Natural killer cell (primary cell): Measurements from ENCODE around the gene PPP4C. TPM values are rescaled to one million over a fixed set of nuclear protein-coding genes. Genes with fewer than 3 reads are reported as not detected.

Experiments
- ATAC-seq, 3 donors: fragments of 150-1000 bp in 2 of 3; fragments of 200-7000 bp in 1 of 3; cut with Tn5 transposase; 1 replicate in 1 of 3; 2 replicates in 2 of 3; pipeline ENCODE4 v1.10.0; 2021; ENCODE audit warnings: mild to moderate bottlenecking in 2 of 3, moderate library complexity in 2 of 3
- DNase-seq, 2 donors: peaks; one replicate each; pipeline versions ENCODE4 v3.0.0 to v3.0.0-alpha.2; 2013 to 2021; ENCODE audit warnings: mixed read lengths in 1 of 2
- H3K27ac ChIP-seq: one replicate; pipeline ENCODE4 v1.5.1; 2013; ENCODE audit warnings: mild to moderate bottlenecking, low read length
- H3K27me3 ChIP-seq: one replicate; pipeline ENCODE4 v1.6.1; 2013; ENCODE audit warnings: low read length; ENCODE audit not compliant: control insufficient read depth, insufficient read depth
- H3K36me3 ChIP-seq: one replicate; pipeline ENCODE4 v1.6.1; 2013; ENCODE audit warnings: low read length; ENCODE audit not compliant: control insufficient read depth, insufficient read depth
- H3K4me1 ChIP-seq: one replicate; pipeline ENCODE4 v1.6.1; 2013; ENCODE audit warnings: low read length; ENCODE audit not compliant: control insufficient read depth, insufficient read depth
- H3K4me3 ChIP-seq: one replicate; pipeline ENCODE4 v1.5.1; 2013; ENCODE audit warnings: low read length
- H3K9me3 ChIP-seq: one replicate; pipeline ENCODE4 v1.6.1; 2013; ENCODE audit warnings: low read length; ENCODE audit not compliant: control insufficient read depth, insufficient read depth
- H3K27ac Mint-ChIP-seq, 2 donors: one replicate each; pipeline ENCODE4 v1.8.0; 2022; ENCODE audit warnings: mild to moderate bottlenecking in 2 of 2, mixed read lengths in 2 of 2, moderate library complexity in 1 of 2
- H3K27me3 Mint-ChIP-seq, 2 donors: one replicate each; pipeline ENCODE4 v1.8.0; 2022; ENCODE audit warnings: low read depth in 2 of 2, mixed read lengths in 2 of 2
- H3K36me3 Mint-ChIP-seq: one replicate; pipeline ENCODE4 v1.8.0; 2022; ENCODE audit warnings: mixed read lengths
- H3K4me1 Mint-ChIP-seq, 2 donors: one replicate each; pipeline ENCODE4 v1.8.0; 2022; ENCODE audit warnings: mixed read lengths in 2 of 2
- H3K4me3 Mint-ChIP-seq: one replicate; pipeline ENCODE4 v1.8.0; 2022; ENCODE audit warnings: mild to moderate bottlenecking, moderate library complexity, mixed read lengths
- H3K9me3 Mint-ChIP-seq, 2 donors: one replicate each; pipeline ENCODE4 v1.8.0; 2022; ENCODE audit warnings: mixed read lengths in 2 of 2
- WGBS: methylation state at CpG from one replicate; pipeline ENCODE4 v1.1.7; 2013; ENCODE audit warnings: missing lambda C conversion rate; ENCODE audit not compliant: insufficient coverage; 5-methylcytosine and 5-hydroxymethylcytosine counted together
- intact Hi-C: fragments of 100-400 bp; cut with micrococcal nuclease; formaldehyde crosslinking; loops from one replicate; pipeline ENCODE4 v1.14.2; 2022
- total RNA-seq, 4 donors: library from RNA; stranded (reverse); fragments of 120-200 nt in 1 of 4; gene quantifications; one replicate each; pipeline versions ENCODE4 v1.2.3 to v1.2.4, GENCODE V29; 2013 to 2022
- TF ChIP-seq, protein P1 (sequence below): fragments of 200-600 bp; IDR thresholded peaks from one replicate; pipeline ENCODE4 v1.8.0; 2022; ENCODE audit warnings: antibody characterized with exemption

PPP4C gene
- total RNA-seq, 3 donors from 2014 or later (not counting 1 experiment from before 2014, with no cell fraction given) = 119 to 132 (median 130) TPM

DNA sequence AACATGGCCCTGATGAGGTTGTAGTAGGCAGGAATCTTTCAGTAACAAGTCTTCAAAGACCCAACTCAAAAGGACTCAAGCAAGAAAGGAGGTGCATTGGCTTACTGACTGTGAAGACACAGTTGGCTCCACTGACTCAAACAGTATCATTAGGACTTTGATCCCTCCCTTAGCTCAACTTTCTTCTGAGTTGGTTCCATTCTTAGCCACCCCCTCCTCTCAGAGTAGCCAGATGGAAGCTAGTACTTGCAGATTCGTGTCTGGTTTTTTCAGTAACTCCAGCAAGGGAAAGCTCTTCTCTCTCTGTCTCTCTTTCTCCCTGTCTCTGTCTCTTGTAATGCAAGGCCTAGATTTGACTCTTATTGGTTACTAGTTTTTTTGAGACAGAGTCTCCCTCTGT is 52.2 kb downstream of the PPP4C start:
- Mint-ChIP-seq H3K9me3 (no peaks in the 10 kb centered on the region), H3K4me1 (no peaks in the 10 kb centered on the region), H3K36me3 (no peaks in the 10 kb centered on the region), H3K27me3 (no peaks in the 10 kb centered on the region), H3K4me3 (no peak overlapping the region), H3K27ac (no peak overlapping the region)
- Histone ChIP-seq H3K36me3 (no peaks in the 10 kb centered on the region), H3K4me3 (no peak overlapping the region), H3K9me3 (peaks cover 11% of the 10 kb centered on the region), H3K27me3 (no peaks in the 10 kb centered on the region), H3K4me1 (peaks cover 22% of the 10 kb centered on the region), H3K27ac (no peak overlapping the region)
- DNase-seq = no peak
- 100% methylated on average over 1 of the region's 1 CpG for WGBS
- TF ChIP-seq, protein P1, sequence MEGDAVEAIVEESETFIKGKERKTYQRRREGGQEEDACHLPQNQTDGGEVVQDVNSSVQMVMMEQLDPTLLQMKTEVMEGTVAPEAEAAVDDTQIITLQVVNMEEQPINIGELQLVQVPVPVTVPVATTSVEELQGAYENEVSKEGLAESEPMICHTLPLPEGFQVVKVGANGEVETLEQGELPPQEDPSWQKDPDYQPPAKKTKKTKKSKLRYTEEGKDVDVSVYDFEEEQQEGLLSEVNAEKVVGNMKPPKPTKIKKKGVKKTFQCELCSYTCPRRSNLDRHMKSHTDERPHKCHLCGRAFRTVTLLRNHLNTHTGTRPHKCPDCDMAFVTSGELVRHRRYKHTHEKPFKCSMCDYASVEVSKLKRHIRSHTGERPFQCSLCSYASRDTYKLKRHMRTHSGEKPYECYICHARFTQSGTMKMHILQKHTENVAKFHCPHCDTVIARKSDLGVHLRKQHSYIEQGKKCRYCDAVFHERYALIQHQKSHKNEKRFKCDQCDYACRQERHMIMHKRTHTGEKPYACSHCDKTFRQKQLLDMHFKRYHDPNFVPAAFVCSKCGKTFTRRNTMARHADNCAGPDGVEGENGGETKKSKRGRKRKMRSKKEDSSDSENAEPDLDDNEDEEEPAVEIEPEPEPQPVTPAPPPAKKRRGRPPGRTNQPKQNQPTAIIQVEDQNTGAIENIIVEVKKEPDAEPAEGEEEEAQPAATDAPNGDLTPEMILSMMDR = no peak
- intact Hi-C loops = no loop called here
- ATAC-seq = no peak

DNA sequence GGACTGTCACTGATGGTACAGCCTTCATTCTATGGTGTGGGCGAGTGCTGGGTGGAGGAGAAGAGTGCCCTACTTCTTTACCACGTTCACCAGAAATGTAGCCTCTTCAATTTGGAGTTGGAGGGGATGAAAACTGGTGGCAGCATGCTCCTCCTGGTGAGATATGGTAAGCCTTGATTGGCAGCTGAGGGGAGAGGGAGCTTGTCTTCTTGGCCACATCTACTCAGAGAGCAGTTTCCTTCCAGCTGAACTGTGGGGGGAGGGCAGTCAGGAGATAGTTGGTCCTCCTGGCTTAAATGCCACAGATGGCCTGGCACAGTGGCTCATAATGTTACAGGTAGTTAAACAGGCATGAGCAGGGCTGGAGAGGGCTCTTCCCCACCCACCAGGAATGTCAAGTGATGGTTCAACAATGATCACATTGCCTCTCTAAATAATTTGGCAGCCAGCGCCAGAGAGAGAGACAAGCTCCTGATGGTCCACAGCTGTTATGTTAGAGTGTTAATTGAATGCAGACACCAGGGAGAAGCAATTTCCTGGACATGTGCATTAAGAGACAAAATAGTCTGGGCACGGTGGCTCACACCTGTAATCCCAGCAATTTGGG is 56.2 kb downstream of the PPP4C start:
- TF ChIP-seq, protein P1 = no peak
- Histone ChIP-seq H3K4me1 (peaks cover 16% of the 10 kb centered on the region), H3K27me3 (no peaks in the 10 kb centered on the region), H3K9me3 (peaks cover 11% of the 10 kb centered on the region), H3K36me3 (no peaks in the 10 kb centered on the region), H3K4me3 (no peak overlapping the region), H3K27ac (no peak overlapping the region)
- intact Hi-C loops = no loop called here
- ATAC-seq (no peak), DNase-seq (no peak)
- Mint-ChIP-seq H3K27me3 (no peaks in the 10 kb centered on the region), H3K4me1 (no peaks in the 10 kb centered on the region), H3K4me3 (no peak overlapping the region), H3K36me3 (no peaks in the 10 kb centered on the region), H3K27ac (no peak overlapping the region), H3K9me3 (no peaks in the 10 kb centered on the region)
- WGBS = 93% methylated on average over 4 of the region's 4 CpGs

DNA sequence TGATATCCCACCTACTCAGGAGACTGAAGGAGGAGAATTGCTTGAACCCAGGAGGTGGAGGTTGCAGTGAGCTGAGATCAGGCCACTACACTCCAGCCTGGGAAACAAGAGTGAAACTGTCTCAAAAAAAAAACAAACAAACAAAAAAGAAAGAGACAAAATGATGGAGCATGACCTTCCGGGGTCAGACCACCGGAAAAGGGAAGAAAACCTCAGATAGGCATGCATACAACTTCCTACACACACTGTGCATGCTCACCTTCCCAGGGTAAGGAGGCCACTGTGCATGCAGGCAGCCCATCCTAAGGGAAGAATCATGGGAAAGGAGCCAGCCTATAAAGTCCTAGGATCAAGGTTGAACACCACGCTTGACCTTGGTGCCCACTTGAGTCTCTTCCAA is 56.8 kb downstream of the PPP4C start:
- ATAC-seq (no peak), DNase-seq (no peak)
- intact Hi-C loops = no loop called here
- Mint-ChIP-seq H3K9me3 (no peaks in the 10 kb centered on the region), H3K27me3 (no peaks in the 10 kb centered on the region), H3K36me3 (no peaks in the 10 kb centered on the region), H3K4me3 (no peak overlapping the region), H3K27ac (no peak overlapping the region), H3K4me1 (no peaks in the 10 kb centered on the region)
- Histone ChIP-seq H3K27ac (no peak overlapping the region), H3K36me3 (no peaks in the 10 kb centered on the region), H3K27me3 (no peaks in the 10 kb centered on the region), H3K9me3 (peaks cover 11% of the 10 kb centered on the region), H3K4me3 (no peak overlapping the region), H3K4me1 (peaks cover 16% of the 10 kb centered on the region)
- 77% methylated on average over 3 of the region's 3 CpGs for WGBS
- TF ChIP-seq, protein P1 = no peak

Other genes with a start within 250 kb of the PPP4C start
- 10 to 100 TPM; 42.3 to 66.9 (median 53.0) TPM for gene CDIPT, start 212.8 kb upstream of the PPP4C start, total RNA-seq
- under 1 TPM in 1 of 3 donors, not detected in 2; 0.14 TPM for gene SEZ6L2, start 176.4 kb upstream of the PPP4C start, total RNA-seq
- not detected for gene ASPHD1, start 175.5 kb upstream of the PPP4C start, total RNA-seq
- gene KCTD13, start 149.8 kb upstream of the PPP4C start, total RNA-seq = 10 to 100 TPM; 36.1 to 54.0 (median 51.7) TPM
- gene TMEM219, start 113.9 kb upstream of the PPP4C start, total RNA-seq = 10 to 100 TPM; 50.2 to 69.5 (median 50.8) TPM
- 10 to 100 TPM; 35.3 to 42.8 (median 41.5) TPM for gene TAOK2, start 102.1 kb upstream of the PPP4C start, total RNA-seq
- 10 to 100 TPM; 11.1 to 13.4 (median 12.7) TPM for gene HIRIP3, start 80.4 kb upstream of the PPP4C start, total RNA-seq
- 100 to 1,000 TPM in 1 of 3 donors, 10 to 100 TPM in 2; 75.0 to 107 (median 99.5) TPM for gene INO80E, start 79.8 kb upstream of the PPP4C start, total RNA-seq
- not detected for gene DOC2A, start 65.0 kb upstream of the PPP4C start, total RNA-seq
- not detected for gene C16orf92, start 52.8 kb upstream of the PPP4C start, total RNA-seq
- 1 to 10 TPM in 2 of 3 donors, under 1 TPM in 1; 0.88 to 2.0 (median 1.7) TPM for gene TLCD3B, start 44.7 kb upstream of the PPP4C start, total RNA-seq
- 100 to 1,000 TPM; 412 to 544 (median 490) TPM for gene ALDOA, start 10.2 kb upstream of the PPP4C start, total RNA-seq
- gene TBX6, start 15.9 kb downstream of the PPP4C start, total RNA-seq = 1 to 10 TPM in 1 of 3 donors, under 1 TPM in 2; 0.91 to 1.1 (median 0.98) TPM
- 100 to 1,000 TPM; 148 to 177 (median 160) TPM for gene YPEL3, start 20.2 kb downstream of the PPP4C start, total RNA-seq
- gene GDPD3, start 37.5 kb downstream of the PPP4C start, total RNA-seq = 10 to 100 TPM in 1 of 3 donors, 1 to 10 TPM in 2; 5.3 to 14.7 (median 9.1) TPM
- gene MAPK3, start 47.2 kb downstream of the PPP4C start, total RNA-seq = 10 to 100 TPM; 45.2 to 55.7 (median 50.9) TPM
- 100 to 1,000 TPM; 699 to 926 (median 829) TPM for gene CORO1A, start 107.6 kb downstream of the PPP4C start, total RNA-seq
- 10 to 100 TPM; 63.0 to 94.3 (median 70.6) TPM for gene BOLA2B, start 117.7 kb downstream of the PPP4C start, total RNA-seq
- gene SLX1A, start 117.9 kb downstream of the PPP4C start, total RNA-seq = 100 to 1,000 TPM in 2 of 3 donors, 10 to 100 TPM in 1; 78.1 to 132 (median 109) TPM
- gene SULT1A3, start 123.3 kb downstream of the PPP4C start, total RNA-seq = 10 to 100 TPM; 15.9 to 27.1 (median 19.4) TPM
- 10 to 100 TPM; 17.0 to 43.5 (median 39.8) TPM for gene NPIPB13, start 172.5 kb downstream of the PPP4C start, total RNA-seq